Uterus (tissue), 2 donors: ENCODE results near the gene YIF1A.

Source experiments
- POLR2A ChIP-seq, 2 donors: fragments of 450-650 bp; IDR thresholded peaks; one replicate each; pipeline ENCODE4 v1.6.1; 2016; ENCODE audit warnings: antibody characterized with exemption in 2 of 2, mild to moderate bottlenecking in 1 of 2, moderate library complexity in 1 of 2
- TF ChIP-seq, protein P1 (sequence below), 4 experiments: fragments of 200-600 bp in 2 of 4; fragments of 450-650 bp in 2 of 4; sonication (generic) in 2 of 4; IDR thresholded peaks; one replicate each; pipeline ENCODE4 v1.5.1; 2016 to 2019; ENCODE audit warnings: antibody characterized with exemption in 4 of 4, mild to moderate bottlenecking in 2 of 4, moderate library complexity in 1 of 4

DNA sequence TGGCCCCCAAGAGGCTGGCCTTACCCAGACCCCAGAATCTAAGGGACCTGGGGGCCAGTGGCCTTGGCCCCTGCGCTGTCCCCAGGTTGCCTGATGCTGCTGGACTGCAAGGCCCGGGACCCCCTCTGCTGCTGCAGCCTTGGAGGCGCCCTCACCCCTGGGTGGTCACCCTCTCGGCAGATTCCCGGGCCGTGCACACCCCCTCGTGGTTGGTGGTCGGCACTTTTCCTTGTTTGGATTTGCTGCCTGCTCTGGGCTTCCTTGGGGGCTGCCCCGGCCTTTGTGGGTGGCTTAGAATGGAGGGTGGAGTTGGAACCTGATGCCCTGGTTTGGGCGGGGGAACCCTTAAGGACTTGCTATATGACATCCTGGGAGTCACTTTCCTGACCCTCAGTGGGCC is 42.0 kb upstream of the YIF1A start:
- no peak for TF ChIP-seq POLR2A (IDR thresholded peaks at IDR 0.05)
- TF ChIP-seq, protein P1, sequence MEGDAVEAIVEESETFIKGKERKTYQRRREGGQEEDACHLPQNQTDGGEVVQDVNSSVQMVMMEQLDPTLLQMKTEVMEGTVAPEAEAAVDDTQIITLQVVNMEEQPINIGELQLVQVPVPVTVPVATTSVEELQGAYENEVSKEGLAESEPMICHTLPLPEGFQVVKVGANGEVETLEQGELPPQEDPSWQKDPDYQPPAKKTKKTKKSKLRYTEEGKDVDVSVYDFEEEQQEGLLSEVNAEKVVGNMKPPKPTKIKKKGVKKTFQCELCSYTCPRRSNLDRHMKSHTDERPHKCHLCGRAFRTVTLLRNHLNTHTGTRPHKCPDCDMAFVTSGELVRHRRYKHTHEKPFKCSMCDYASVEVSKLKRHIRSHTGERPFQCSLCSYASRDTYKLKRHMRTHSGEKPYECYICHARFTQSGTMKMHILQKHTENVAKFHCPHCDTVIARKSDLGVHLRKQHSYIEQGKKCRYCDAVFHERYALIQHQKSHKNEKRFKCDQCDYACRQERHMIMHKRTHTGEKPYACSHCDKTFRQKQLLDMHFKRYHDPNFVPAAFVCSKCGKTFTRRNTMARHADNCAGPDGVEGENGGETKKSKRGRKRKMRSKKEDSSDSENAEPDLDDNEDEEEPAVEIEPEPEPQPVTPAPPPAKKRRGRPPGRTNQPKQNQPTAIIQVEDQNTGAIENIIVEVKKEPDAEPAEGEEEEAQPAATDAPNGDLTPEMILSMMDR (IDR thresholded peaks at IDR 0.05): no peak
